WTC11 (cell line): ENCODE data around the gene RRBP1. TPM values are rescaled to one million over a fixed set of nuclear protein-coding genes. Genes with fewer than 3 reads are reported as not detected.

ENCODE experiments used
- ATAC-seq: fragments of 200-7000 bp; cut with Tn5 transposase; 2 replicates; pipeline ENCODE4 v1.10.0; 2021; ENCODE audit warnings: mild to moderate bottlenecking, moderate library complexity
- CTCF ChIA-PET: fragments of 300-600 bp; sonication (Branson Sonifier 250); formaldehyde crosslinking; loops from one replicate; lab custom pipeline; 2021; ENCODE audit warnings: antibody characterized with exemption; lab: Charles Lee
- POLR2A ChIA-PET: fragments of 350-600 bp; sonication (Branson Sonifier 250); formaldehyde crosslinking; loops from one replicate; lab custom pipeline; 2021; ENCODE audit warnings: antibody characterized with exemption; lab: Charles Lee
- DNase-seq: peaks from one replicate; pipeline ENCODE4 v3.0.0; 2021; ENCODE audit warnings: low spot score
- H3K27ac Mint-ChIP-seq: 2 replicates; pipeline ENCODE4 v1.8.0; 2021; ENCODE audit warnings: mixed read lengths
- H3K27me3 Mint-ChIP-seq: 2 replicates; pipeline ENCODE4 v1.8.0; 2021; ENCODE audit warnings: low read depth, mild to moderate bottlenecking, moderate library complexity, mixed read lengths
- H3K36me3 Mint-ChIP-seq: 2 replicates; pipeline ENCODE4 v1.8.0; 2021; ENCODE audit warnings: mixed read lengths
- H3K4me1 Mint-ChIP-seq: 2 replicates; pipeline ENCODE4 v1.8.0; 2022; ENCODE audit warnings: mixed read lengths
- H3K4me3 Mint-ChIP-seq: 2 replicates; pipeline ENCODE4 v1.8.0; 2021; ENCODE audit warnings: mild to moderate bottlenecking, moderate library complexity, mixed read lengths
- H3K9me3 Mint-ChIP-seq: 2 replicates; pipeline ENCODE4 v1.8.0; 2021; ENCODE audit warnings: mixed read lengths
- CBFB ChIP-seq: sonication (generic); formaldehyde crosslinking; IDR thresholded peaks from 2 replicates; pipeline ENCODE4 v1.8.1; 2022; ENCODE audit warnings: mild to moderate bottlenecking, low read depth, missing genetic modification reagents
- CDX4 ChIP-seq: fragments of 250-450 bp; sonication (Bioruptor Pico); IDR thresholded peaks from 2 replicates; pipeline ENCODE4 v1.9.0; 2021; ENCODE audit warnings: moderate library complexity, mild to moderate bottlenecking, inconsistent platforms, borderline replicate concordance
- CREM ChIP-seq: sonication (generic); formaldehyde crosslinking; IDR thresholded peaks from 2 replicates; pipeline ENCODE4 v1.8.1; 2022; ENCODE audit warnings: mild to moderate bottlenecking, missing genetic modification reagents, moderate library complexity
- CTCF ChIP-seq: fragments of 200-600 bp; IDR thresholded peaks from 2 replicates; pipeline ENCODE4 v1.8.0; 2022; ENCODE audit warnings: antibody characterized with exemption
- ERG ChIP-seq: fragments of 250-450 bp; sonication (Bioruptor Pico); IDR thresholded peaks from 2 replicates; pipeline ENCODE4 v1.8.0; 2021; ENCODE audit warnings: mild to moderate bottlenecking
- ETV6 ChIP-seq: sonication (generic); formaldehyde crosslinking; IDR thresholded peaks from 2 replicates; pipeline ENCODE4 v1.8.1; 2022; ENCODE audit warnings: mild to moderate bottlenecking, missing genetic modification reagents
- FOXK1 ChIP-seq: sonication (generic); formaldehyde crosslinking; IDR thresholded peaks from 2 replicates; pipeline ENCODE4 v1.8.0; 2022; ENCODE audit warnings: mild to moderate bottlenecking, moderate library complexity, missing genetic modification reagents
- FOXP1 ChIP-seq: sonication (generic); formaldehyde crosslinking; IDR thresholded peaks from 2 replicates; pipeline ENCODE4 v1.8.0; 2022; ENCODE audit warnings: missing genetic modification reagents, mild to moderate bottlenecking, moderate library complexity, borderline replicate concordance
- GABPB1 ChIP-seq: sonication (generic); formaldehyde crosslinking; IDR thresholded peaks from 2 replicates; pipeline ENCODE4 v1.8.1; 2023; ENCODE audit warnings: mild to moderate bottlenecking, missing genetic modification reagents
- GRHL2 ChIP-seq: fragments of 250-450 bp; sonication (Bioruptor Pico); IDR thresholded peaks from 2 replicates; pipeline ENCODE4 v1.8.0; 2022; ENCODE audit warnings: mild to moderate bottlenecking, moderate library complexity; ENCODE audit not compliant: insufficient replicate concordance, severe bottlenecking
- HMGA2 ChIP-seq: fragments of 250-450 bp; sonication (Bioruptor Pico); IDR thresholded peaks from 2 replicates; pipeline ENCODE4 v1.4.0; 2021; ENCODE audit warnings: mild to moderate bottlenecking, moderate library complexity
- KAT7 ChIP-seq: sonication (generic); formaldehyde crosslinking; IDR thresholded peaks from 2 replicates; pipeline ENCODE4 v1.8.1; 2023; ENCODE audit warnings: missing genetic modification reagents, mild to moderate bottlenecking, borderline replicate concordance
- MXD4 ChIP-seq: fragments of 250-450 bp; sonication (Bioruptor Pico); IDR thresholded peaks from 2 replicates; pipeline ENCODE4 v1.8.0; 2021; ENCODE audit warnings: mild to moderate bottlenecking, moderate library complexity, borderline replicate concordance
- NFE2L1 ChIP-seq: sonication (generic); formaldehyde crosslinking; IDR thresholded peaks from 2 replicates; pipeline ENCODE4 v1.8.1; 2023; ENCODE audit warnings: missing genetic modification reagents
- USF2 ChIP-seq: sonication (generic); formaldehyde crosslinking; IDR thresholded peaks from 2 replicates; pipeline ENCODE4 v1.8.1; 2023; ENCODE audit warnings: mild to moderate bottlenecking, missing genetic modification reagents, moderate library complexity
- ZNF219 ChIP-seq: sonication (generic); formaldehyde crosslinking; IDR thresholded peaks from 2 replicates; pipeline ENCODE4 v1.8.0; 2023; ENCODE audit warnings: missing genetic modification reagents, mild to moderate bottlenecking, borderline replicate concordance
- ZNF425 ChIP-seq: fragments of 250-450 bp; sonication (Bioruptor Pico); conservative IDR thresholded peaks from 2 replicates; pipeline ENCODE4 v1.9.0; 2021; ENCODE audit warnings: mild to moderate bottlenecking
- ZNF512 ChIP-seq: sonication (generic); formaldehyde crosslinking; IDR thresholded peaks from 2 replicates; pipeline ENCODE4 v1.8.1; 2022; ENCODE audit warnings: missing genetic modification reagents, borderline replicate concordance
- total RNA-seq: library from RNA; stranded (reverse); gene quantifications from 3 replicates; pipeline ENCODE4 v1.2.3, GENCODE V29; 2021

The RRBP1 gene
- total RNA-seq, 1 experiment from 2014 or later: 171 TPM

- Mint-ChIP-seq H3K27ac (no peak overlapping the region), H3K27me3 (no peaks in the 10 kb centered on the region), H3K9me3 (no peaks in the 10 kb centered on the region), H3K4me1 (peaks cover 3% of the 10 kb centered on the region), H3K4me3 (no peak overlapping the region), H3K36me3 (peaks cover 42% of the 10 kb centered on the region)
- ATAC-seq: no peak
- ChIA-PET POLR2A (no interaction called here), CTCF (interaction anchor here (0.8 to 2.2 kb wide), 5 partner anchors 51 to 279 kb away, joined by 4 to 42 read pairs (median 11); partner anchors contain the start of gene BFSP1)
- TF ChIP-seq USF2 (CRISPR knock-in tag) (no peak), FOXP1 (CRISPR knock-in tag) (0 out of 2 replicates have a peak, but pooled peaks have one; percentile 25), ETV6 (no peak), GABPB1 (CRISPR knock-in tag) (no peak), GRHL2 (no peak), CBFB (CRISPR knock-in tag) (no peak), FOXK1 (no peak), NFE2L1 (CRISPR knock-in tag) (no peak)
- DNase-seq: no peak
Measured at GRCh38 chr20:17616480-17617211, 65.4 kb downstream of the RRBP1 start.

GRCh38 chr20:17615645-17616479, 66.2 kb downstream of the RRBP1 start:
- POLR2A ChIA-PET: no interaction called here
- H3K27ac Mint-ChIP-seq: no peak overlapping the region
- peaks cover 3% of the 10 kb centered on the region for H3K4me1 Mint-ChIP-seq
- H3K9me3 Mint-ChIP-seq: no peaks in the 10 kb centered on the region
- no peak for DNase-seq
- TF ChIP-seq ZNF219 (CRISPR knock-in tag): no peak
- no peak for TF ChIP-seq CBFB (CRISPR knock-in tag)
- TF ChIP-seq ZNF425 (CRISPR knock-in tag): no peak
- no peak for TF ChIP-seq ERG (CRISPR knock-in tag)
- no peak for TF ChIP-seq HMGA2
- no peak for TF ChIP-seq KAT7
- no peak for TF ChIP-seq CDX4
- no peak for TF ChIP-seq CTCF
- no peak for TF ChIP-seq ZNF512 (CRISPR knock-in tag)
- TF ChIP-seq MXD4 (CRISPR knock-in tag): no peak
- no peak for TF ChIP-seq CREM
- TF ChIP-seq, all 79 proteins: peak for 0
- H3K27me3 Mint-ChIP-seq: no peaks in the 10 kb centered on the region
- CTCF ChIA-PET: interaction anchor here (0.8 to 1.1 kb wide), 3 partner anchors 50 to 111 kb away, joined by 3 to 4 read pairs (median 3); no protein-coding TSS in a partner anchor
- no peak overlapping the region for H3K4me3 Mint-ChIP-seq
- H3K36me3 Mint-ChIP-seq: peaks cover 34% of the 10 kb centered on the region
- no peak for ATAC-seq
